ENCODE data around the gene LCE3D. TPM values are rescaled to one million over a fixed set of nuclear protein-coding genes. Genes with fewer than 3 reads are reported as not detected.
"Not testable (repeated sequence)": the region's sequence is repeated elsewhere in the genome, so short reads cannot be mapped to it uniquely, and the experiment has no call there.

The LCE3D gene
- total RNA-seq, 4 donors from 2014 or later = 19.2 TPM; not detected in 3

DNA sequence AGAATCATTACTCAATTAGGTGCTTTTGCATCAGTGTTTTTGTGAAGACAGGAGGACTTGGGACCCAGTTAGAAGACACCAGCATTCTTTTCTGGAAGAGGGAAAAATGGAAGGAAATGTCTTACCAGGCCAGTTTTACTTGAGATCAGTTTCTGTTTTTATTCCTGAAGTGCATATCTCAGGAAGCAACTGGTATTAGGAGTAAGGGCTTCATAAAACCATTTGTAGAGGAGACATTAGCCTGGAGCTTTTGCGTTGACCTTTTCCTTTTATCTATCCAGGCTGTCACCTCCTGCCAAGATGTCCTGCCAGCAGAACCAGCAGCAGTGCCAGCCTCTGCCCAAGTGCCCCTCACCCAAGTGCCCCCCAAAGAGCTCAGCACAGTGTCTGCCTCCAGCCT, 33.2 kb upstream of the LCE3D start, which contains the start of gene LCE3B:
Gene LCE3B (plus strand): TSS at position 301 of the 400 bp plus-strand sequence. CDS start 0 bp downstream, at position 301.
- TF ChIP-seq, protein P1, sequence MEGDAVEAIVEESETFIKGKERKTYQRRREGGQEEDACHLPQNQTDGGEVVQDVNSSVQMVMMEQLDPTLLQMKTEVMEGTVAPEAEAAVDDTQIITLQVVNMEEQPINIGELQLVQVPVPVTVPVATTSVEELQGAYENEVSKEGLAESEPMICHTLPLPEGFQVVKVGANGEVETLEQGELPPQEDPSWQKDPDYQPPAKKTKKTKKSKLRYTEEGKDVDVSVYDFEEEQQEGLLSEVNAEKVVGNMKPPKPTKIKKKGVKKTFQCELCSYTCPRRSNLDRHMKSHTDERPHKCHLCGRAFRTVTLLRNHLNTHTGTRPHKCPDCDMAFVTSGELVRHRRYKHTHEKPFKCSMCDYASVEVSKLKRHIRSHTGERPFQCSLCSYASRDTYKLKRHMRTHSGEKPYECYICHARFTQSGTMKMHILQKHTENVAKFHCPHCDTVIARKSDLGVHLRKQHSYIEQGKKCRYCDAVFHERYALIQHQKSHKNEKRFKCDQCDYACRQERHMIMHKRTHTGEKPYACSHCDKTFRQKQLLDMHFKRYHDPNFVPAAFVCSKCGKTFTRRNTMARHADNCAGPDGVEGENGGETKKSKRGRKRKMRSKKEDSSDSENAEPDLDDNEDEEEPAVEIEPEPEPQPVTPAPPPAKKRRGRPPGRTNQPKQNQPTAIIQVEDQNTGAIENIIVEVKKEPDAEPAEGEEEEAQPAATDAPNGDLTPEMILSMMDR (IDR thresholded peaks at IDR 0.05) = no peak
- no peak for TF ChIP-seq POLR2A (IDR thresholded peaks at IDR 0.05)
- no peak for DNase-seq
- H3K36me3 ChIP-seq = no peaks in the 10 kb centered on the region
- H3K9me3 ChIP-seq = peaks cover 0 to 11% (median 0%) of the 10 kb centered on the region in 3 donors
- intact Hi-C loops (cut with DNase I) = no loop called here
- H3K4me1 ChIP-seq = no peaks in the 10 kb centered on the region
- no peak within 1 kb of the TSS for H3K27ac ChIP-seq
- H3K4me3 ChIP-seq = no peak within 1 kb of the TSS
- H3K27me3 ChIP-seq = no peaks in the 10 kb centered on the region
- 88 to 100% methylated on average over 1 of the region's 1 CpG for WGBS, 2 donors

DNA sequence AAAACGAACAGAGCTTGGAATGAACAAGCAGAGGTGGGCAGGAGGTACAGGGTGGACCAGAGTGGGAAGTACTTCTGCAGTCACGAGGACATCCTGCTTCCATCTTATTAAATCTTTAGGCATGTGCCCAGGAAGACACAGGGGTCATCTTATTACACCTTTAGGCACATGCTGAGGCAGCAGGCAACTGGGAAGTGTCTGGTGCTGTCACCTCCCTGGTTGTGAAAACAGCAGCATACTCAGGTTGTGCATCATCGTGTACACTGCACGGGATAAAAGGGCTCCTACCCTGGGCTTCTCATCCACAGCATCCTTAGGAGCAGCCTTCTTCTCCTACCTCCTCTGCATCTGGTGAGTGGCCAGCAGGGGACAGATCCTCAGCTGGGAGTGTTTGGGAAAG, 19.6 kb upstream of the LCE3D start, which contains the start of gene LCE3C:
Gene LCE3C (plus strand): TSS at position 301 of the 400 bp plus-strand sequence. CDS start 498 bp downstream, outside the sequence.
- H3K4me1 ChIP-seq = no peaks in the 10 kb centered on the region
- H3K4me3 ChIP-seq = no peak within 1 kb of the TSS
- no peak within 1 kb of the TSS for H3K27ac ChIP-seq
- H3K9me3 ChIP-seq = no peaks in the 10 kb centered on the region
- H3K36me3 ChIP-seq = no peaks in the 10 kb centered on the region
- H3K27me3 ChIP-seq = no peaks in the 10 kb centered on the region
- WGBS, 2 donors = 36% methylated on average over 2 of the region's 4 CpGs
- DNase-seq = no peak
- TF ChIP-seq, protein P1 (IDR thresholded peaks at IDR 0.05) = no peak
- no peak for TF ChIP-seq POLR2A (IDR thresholded peaks at IDR 0.05)
- intact Hi-C loops (cut with DNase I) = no loop called here

DNA sequence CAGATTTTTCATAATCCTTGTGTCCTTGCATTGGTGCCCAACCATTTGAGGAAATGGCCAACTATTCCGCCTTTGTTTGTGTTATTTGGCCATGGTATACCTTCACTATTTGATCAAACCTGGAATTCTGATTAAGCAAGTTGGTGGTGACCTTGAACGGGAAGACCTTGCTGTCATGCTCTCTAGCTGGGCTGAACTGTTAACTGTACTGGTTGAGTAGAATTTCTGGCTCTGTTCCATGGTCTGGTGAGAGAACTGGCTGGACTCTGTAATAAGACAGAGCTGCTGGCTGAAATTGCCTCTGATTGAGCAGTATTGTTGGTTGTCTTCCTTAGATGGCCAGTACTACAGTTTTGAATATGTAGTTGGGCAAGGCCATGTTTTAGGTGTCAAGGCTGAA, 16.7 kb upstream of the LCE3D start:
- intact Hi-C loops (cut with DNase I) = no loop called here
- H3K27me3 ChIP-seq = no peaks in the 10 kb centered on the region
- TF ChIP-seq, protein P1 (IDR thresholded peaks at IDR 0.05) = no peak
- no peak for TF ChIP-seq POLR2A (IDR thresholded peaks at IDR 0.05)
- DNase-seq = no peak
- WGBS, 2 donors = 90 to 100% methylated on average over 1 to 2 of the region's 2 CpGs
- no peaks in the 10 kb centered on the region for H3K36me3 ChIP-seq
- H3K4me3 ChIP-seq = no peak overlapping the region
- no peaks in the 10 kb centered on the region for H3K4me1 ChIP-seq
- H3K27ac ChIP-seq = no peak overlapping the region
- H3K9me3 ChIP-seq = no peaks in the 10 kb centered on the region

DNA sequence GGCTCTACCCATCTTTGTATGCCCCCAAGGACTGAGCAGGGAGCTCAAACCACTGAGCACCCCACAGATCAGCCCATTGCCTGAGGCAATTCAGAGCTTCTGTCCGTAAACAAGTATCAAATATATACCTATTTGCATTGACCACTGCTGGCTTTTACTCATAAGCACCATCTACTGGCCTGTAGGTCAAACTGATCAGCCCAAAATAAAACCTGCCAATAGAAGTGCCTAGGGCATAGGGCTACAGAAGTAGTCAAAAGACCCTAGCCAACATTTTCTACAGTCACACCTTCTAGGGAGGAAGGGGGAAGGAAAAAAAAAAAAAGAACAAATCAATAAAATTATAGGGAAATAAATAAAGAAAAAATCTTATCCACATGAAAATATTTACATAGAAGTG, 5.3 kb upstream of the LCE3D start:
- H3K4me1 ChIP-seq = no peaks in the 10 kb centered on the region
- no peaks in the 10 kb centered on the region for H3K9me3 ChIP-seq
- H3K27me3 ChIP-seq = no peaks in the 10 kb centered on the region
- H3K36me3 ChIP-seq = no peaks in the 10 kb centered on the region
- 50% methylated on average over 1 of the region's 1 CpG; no CpG with 5 or more reads in 1 of the 2 donors for WGBS, 2 donors
- no peak for DNase-seq
- H3K4me3 ChIP-seq = no peak overlapping the region
- TF ChIP-seq, protein P1 (IDR thresholded peaks at IDR 0.05) = no peak
- TF ChIP-seq POLR2A (IDR thresholded peaks at IDR 0.05) = no peak
- H3K27ac ChIP-seq = no peak overlapping the region
- intact Hi-C loops (cut with DNase I) = no loop called here

DNA sequence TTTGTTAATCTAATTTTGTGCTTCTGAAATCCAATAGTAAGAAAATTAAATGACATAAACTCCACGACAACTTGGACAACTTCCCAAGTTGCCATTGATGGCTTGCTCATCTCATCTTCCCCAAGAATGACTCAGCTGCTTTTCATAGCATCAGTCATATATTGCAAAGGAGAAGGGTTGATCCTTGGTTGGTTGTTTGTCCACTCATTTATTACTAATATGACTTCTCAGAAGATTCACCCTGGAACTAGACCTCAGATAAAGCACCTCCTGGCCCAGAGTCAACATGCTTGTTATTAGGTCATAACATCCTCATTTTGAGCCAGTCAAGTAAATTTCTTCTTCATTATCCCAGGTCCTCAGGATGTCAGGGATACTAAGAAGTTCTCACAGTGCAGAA, 2.3 kb upstream of the LCE3D start:
- Histone ChIP-seq H3K27me3 (peaks cover 0 to 12% (median 0%) of the 10 kb centered on the region in 4 donors), H3K9me3 (no peaks in the 10 kb centered on the region), H3K4me1 (no peaks in the 10 kb centered on the region), H3K27ac (no peak overlapping the region), H3K4me3 (no peak overlapping the region), H3K36me3 (no peaks in the 10 kb centered on the region)
- WGBS, 2 donors = 25 to 50% methylated on average over 1 of the region's 1 CpG
- TF ChIP-seq, protein P1 (IDR thresholded peaks at IDR 0.05) = no peak
- no peak for TF ChIP-seq POLR2A (IDR thresholded peaks at IDR 0.05)
- no peak for DNase-seq
- intact Hi-C loops (cut with DNase I) = no loop called here

DNA sequence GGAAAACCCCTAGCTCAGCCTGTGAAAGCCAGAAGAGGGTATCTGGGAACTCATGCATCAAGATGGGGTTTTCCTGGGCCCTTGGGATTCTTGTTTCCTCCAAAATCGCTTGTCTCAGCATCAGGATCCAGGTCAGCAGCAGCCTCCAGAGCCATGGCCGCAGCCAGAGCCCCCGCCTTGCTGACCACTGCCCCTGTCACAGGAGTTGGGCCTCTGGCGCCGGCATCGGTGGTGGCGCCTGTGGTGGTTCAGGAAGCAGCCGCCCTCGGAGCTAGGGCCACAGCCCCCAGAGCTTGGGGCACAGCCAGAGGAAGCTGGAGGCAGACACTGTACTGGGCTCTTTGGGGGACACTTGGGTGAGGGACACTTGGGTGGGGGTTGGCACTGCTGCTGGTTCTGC, 790 bp downstream of the LCE3D start:
- H3K9me3 ChIP-seq; intact Hi-C loops (cut with DNase I); H3K4me3 ChIP-seq; H3K27ac ChIP-seq; H3K4me1 ChIP-seq; H3K36me3 ChIP-seq; DNase-seq: not testable (repeated sequence)
- peaks cover 0 to 12% (median 0%) of the 10 kb centered on the region in 4 donors for H3K27me3 ChIP-seq
- no CpG with 5 or more reads among the region's 9 CpGs for WGBS, 2 donors
